Measurements from ENCODE around the gene NOX3.
"Not testable (repeated sequence)": the region's sequence is repeated elsewhere in the genome, so short reads cannot be mapped to it uniquely, and the experiment has no call there.

The NOX3 gene

GRCh38 chr6:155493026-155493693 is 37.5 kb upstream of the NOX3 start:
- Histone ChIP-seq H3K4me2 (peak overlapping the region in 4 of 11 experiments; percentile 5 to 68 (median 52); a peak in 7 of 22 replicates), H3K4me1 (peaks cover 0 to 43% (median 0%) of the 10 kb centered on the region in 10 experiments; a peak in 7 of 20 replicates), H3K36me3 (no peaks in the 10 kb centered on the region), H4K20me1 (no peaks in the 10 kb centered on the region), H3K27ac (peak overlapping the region in 4 of 11 experiments; percentile 55 to 83 (median 70); a peak in 8 of 22 replicates), H3K27me3 (no peaks in the 10 kb centered on the region), H3K9ac (peak overlapping the region in 2 of 11 experiments; percentile 55 to 67; a peak in 4 of 22 replicates), H3K4me3 (no peak overlapping the region), H3K9me3 (replicated peaks in 1 of 11) (peaks cover 4 to 14% (median 9%) of the 10 kb centered on the region in 11 experiments; a peak in 14 of 22 replicates)
- no peak for TF ChIP-seq Cebpa-rat (IDR thresholded peaks at IDR 0.05)

DNA sequence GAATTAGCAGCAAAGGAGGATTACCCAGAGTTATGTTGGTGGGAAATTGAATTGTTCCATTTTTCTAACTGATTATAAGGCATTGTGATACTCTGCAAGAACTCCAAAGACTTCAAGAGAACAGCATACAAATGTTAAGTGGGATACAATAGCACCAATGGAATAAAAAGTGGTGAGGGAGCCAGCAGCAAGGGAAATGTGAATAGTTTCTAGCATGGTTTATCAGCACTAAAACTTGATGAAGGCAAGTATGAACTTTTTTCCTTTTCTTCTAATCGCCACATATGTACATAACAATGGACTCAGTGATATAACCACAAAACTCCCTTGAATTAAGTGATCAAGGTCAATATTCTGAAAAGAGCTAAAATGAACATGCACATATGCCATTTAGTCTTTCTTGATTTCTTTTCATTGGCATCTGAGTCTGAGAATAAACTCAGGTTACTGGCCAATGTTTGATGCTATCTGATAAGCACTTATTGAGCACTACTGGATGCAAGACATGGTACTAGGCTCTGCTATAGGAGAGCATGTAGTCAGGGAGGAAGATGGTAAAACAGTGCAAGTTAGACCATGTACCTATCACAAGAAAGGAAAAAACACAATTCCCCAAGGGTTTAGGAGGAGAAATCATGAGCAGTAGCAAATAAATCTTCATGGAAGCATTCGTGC is 36.6 kb upstream of the NOX3 start:
- Histone ChIP-seq H3K9ac (no peak overlapping the region), H4K20me1 (no peaks in the 10 kb centered on the region), H3K4me1 (peaks cover 0 to 37% (median 0%) of the 10 kb centered on the region in 10 experiments; a peak in 7 of 20 replicates), H3K36me3 (no peaks in the 10 kb centered on the region), H3K4me3 (no peak overlapping the region), H3K4me2 (peak overlapping the region in 2 of 11 experiments; percentile 62 to 68; a peak in 3 of 22 replicates), H3K27me3 (no peaks in the 10 kb centered on the region), H3K27ac (peak overlapping the region in 2 of 11 experiments; percentile 71 to 83; a peak in 1 of 22 replicates), H3K9me3 (replicated peaks in 1 of 11) (peaks cover 4 to 14% (median 9%) of the 10 kb centered on the region in 11 experiments; a peak in 14 of 22 replicates)
- TF ChIP-seq Cebpa-rat (IDR thresholded peaks at IDR 0.05) = no peak

DNA sequence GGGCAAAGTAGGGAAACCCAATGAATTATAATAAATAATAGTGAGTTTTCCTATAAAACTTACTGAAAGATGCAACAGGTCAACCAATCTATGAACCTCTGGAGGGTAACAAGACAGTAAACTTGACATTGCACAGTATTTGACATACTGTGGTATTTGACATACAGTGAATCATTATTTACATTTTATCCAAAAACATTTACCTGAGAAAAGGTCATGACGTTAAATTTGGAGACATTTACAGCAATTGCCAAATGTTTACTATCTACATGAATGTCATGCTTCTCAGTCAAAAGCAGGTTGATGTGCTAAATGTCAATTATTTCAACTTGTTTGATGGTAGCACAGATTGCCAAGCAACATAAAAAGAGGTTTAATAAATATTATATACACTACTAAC is 35.8 kb upstream of the NOX3 start:
- no peak for TF ChIP-seq Cebpa-rat (IDR thresholded peaks at IDR 0.05)
- Histone ChIP-seq H3K27ac (no peak overlapping the region), H3K4me1 (peaks cover 0 to 37% (median 0%) of the 10 kb centered on the region in 10 experiments; a peak in 7 of 20 replicates), H3K27me3 (no peaks in the 10 kb centered on the region), H3K9ac (no peak overlapping the region), H3K4me3 (no peak overlapping the region), H4K20me1 (no peaks in the 10 kb centered on the region), H3K36me3 (no peaks in the 10 kb centered on the region), H3K9me3 (replicated peaks in 1 of 11) (peaks cover 4 to 14% (median 9%) of the 10 kb centered on the region in 11 experiments; a peak in 14 of 22 replicates), H3K4me2 (no peak overlapping the region)

DNA sequence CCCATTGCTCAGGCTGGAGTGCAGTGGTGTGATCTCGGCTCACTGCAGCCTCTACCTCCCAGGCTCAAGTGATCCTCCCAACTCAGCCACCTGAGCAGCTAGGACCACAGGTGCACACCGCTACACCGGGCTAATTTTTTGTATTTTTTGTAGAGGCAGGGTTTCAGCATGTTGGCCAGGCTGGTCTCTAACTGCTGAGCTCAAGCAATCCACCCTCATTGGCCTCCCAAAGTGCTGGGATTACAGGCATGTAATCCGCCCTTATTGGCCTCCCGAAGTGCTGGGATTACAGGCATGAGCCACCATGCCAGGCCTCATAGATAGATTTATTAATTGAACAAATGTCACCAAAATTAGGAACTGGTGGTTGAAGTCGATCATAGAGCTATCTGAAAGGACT is 32.6 kb upstream of the NOX3 start:
- not testable (repeated sequence) for H3K36me3 ChIP-seq, H4K20me1 ChIP-seq, H3K4me3 ChIP-seq, H3K27ac ChIP-seq, H3K9ac ChIP-seq, H3K27me3 ChIP-seq, H3K4me2 ChIP-seq
- peaks cover 0 to 16% (median 0%) of the 10 kb centered on the region in 10 experiments; a peak in 5 of 20 replicates for H3K4me1 ChIP-seq
- peaks cover 4 to 12% (median 9%) of the 10 kb centered on the region in 11 experiments; a peak in 14 of 22 replicates for H3K9me3 ChIP-seq (replicated peaks in 1 of 11)

- Histone ChIP-seq H3K27ac (no peak overlapping the region), H3K4me1 (peaks cover 0 to 9% (median 0%) of the 10 kb centered on the region in 10 experiments; a peak in 5 of 20 replicates), H3K9me3 (replicated peaks in 1 of 11) (peaks cover under 1 to 6% (median 3%) of the 10 kb centered on the region in 11 experiments; a peak in 13 of 22 replicates), H3K9ac (no peak overlapping the region), H3K36me3 (no peaks in the 10 kb centered on the region), H3K4me2 (no peak overlapping the region), H3K27me3 (no peaks in the 10 kb centered on the region), H3K4me3 (no peak overlapping the region), H4K20me1 (no peaks in the 10 kb centered on the region)
- no peak for TF ChIP-seq Cebpa-rat (IDR thresholded peaks at IDR 0.05)
These were observed 31.9 kb upstream of the NOX3 start for GRCh38 chr6:155487371-155488130.

DNA sequence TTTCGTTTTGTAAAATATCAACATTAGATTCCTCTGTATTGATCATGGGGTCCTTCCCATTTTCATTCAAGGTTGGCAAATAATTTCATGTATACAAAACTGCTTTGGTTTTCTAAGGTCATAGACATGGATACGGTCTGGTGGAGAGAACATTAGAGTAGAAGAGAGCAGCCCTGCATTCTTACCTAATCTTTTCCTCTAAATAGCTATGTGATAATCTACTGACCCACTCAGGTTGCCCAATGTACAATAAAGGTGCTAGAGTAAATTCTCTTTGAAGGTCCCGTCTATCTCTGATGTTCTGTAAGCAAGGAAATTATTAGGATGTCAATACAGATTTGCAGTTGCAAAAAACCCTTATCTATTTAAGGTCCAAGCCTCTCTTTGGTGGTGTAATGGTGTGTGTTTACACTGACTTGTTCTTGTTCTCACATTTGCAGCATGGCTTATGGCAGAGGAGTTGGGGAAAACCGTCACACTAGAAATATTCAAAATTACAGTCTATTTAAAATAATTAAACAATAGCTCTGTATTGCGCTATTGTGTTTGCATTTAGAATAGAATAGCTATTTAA is 31.2 kb upstream of the NOX3 start:
- Histone ChIP-seq H4K20me1 (no peaks in the 10 kb centered on the region), H3K4me3 (no peak overlapping the region), H3K9me3 (replicated peaks in 1 of 11) (0 out of 22 replicates have a peak, but pooled peaks cover 0 to 5% (median 0%) of the 10 kb centered on the region in 11 experiments), H3K27me3 (no peaks in the 10 kb centered on the region), H3K4me1 (peaks cover 0 to 3% (median 0%) of the 10 kb centered on the region in 10 experiments; a peak in 2 of 20 replicates), H3K4me2 (no peak overlapping the region), H3K36me3 (no peaks in the 10 kb centered on the region), H3K27ac (no peak overlapping the region), H3K9ac (no peak overlapping the region)
- TF ChIP-seq Cebpa-rat (IDR thresholded peaks at IDR 0.05) = no peak

DNA sequence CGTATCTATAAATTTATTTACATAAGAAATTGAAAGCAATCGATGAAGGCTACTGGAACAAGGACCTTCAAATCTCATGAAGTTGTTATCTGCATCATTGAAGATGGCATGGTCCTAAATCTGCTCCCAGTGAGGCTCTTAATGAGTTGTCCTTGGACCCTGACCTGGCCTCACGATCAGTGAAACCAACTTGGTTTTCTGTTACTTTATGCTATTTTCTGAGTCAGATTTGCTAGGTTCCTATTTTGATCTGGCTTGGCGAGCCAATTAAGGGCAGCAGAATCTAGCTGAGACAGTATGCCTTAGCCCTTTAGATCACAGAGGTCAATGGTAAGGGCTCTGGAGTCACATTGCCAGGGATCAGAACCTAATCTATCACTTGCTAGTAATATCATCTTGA is 30.1 kb upstream of the NOX3 start:
- no peaks in the 10 kb centered on the region for H3K36me3 ChIP-seq
- no peaks in the 10 kb centered on the region for H3K27me3 ChIP-seq
- no peaks in the 10 kb centered on the region for H4K20me1 ChIP-seq
- H3K27ac ChIP-seq = no peak overlapping the region
- H3K9ac ChIP-seq = no peak overlapping the region
- no peak for TF ChIP-seq Cebpa-rat (IDR thresholded peaks at IDR 0.05)
- H3K4me2 ChIP-seq = no peak overlapping the region
- 0 out of 22 replicates have a peak, but pooled peaks cover 0 to 4% (median 0%) of the 10 kb centered on the region in 11 experiments for H3K9me3 ChIP-seq (replicated peaks in 1 of 11)
- H3K4me1 ChIP-seq = no peaks in the 10 kb centered on the region
- H3K4me3 ChIP-seq = no peak overlapping the region

- H3K27ac ChIP-seq = no peak overlapping the region
These were observed 28.2 kb upstream of the NOX3 start for GRCh38 chr6:155483858-155484257.

More at GRCh38 chr6:155483858-155484257, 28.2 kb upstream of the NOX3 start:
- peaks cover 0 to 5% (median 0%) of the 10 kb centered on the region in 11 experiments; a peak in 1 of 22 replicates for H3K9me3 ChIP-seq (replicated peaks in 1 of 11)
- H3K4me2 ChIP-seq = no peak overlapping the region
- no peaks in the 10 kb centered on the region for H4K20me1 ChIP-seq
- H3K36me3 ChIP-seq = no peaks in the 10 kb centered on the region
- peak in 3 of 11 experiments; percentile 19 to 43 (median 27); a peak in 1 of 22 replicates for TF ChIP-seq Cebpa-rat (IDR thresholded peaks at IDR 0.05)
- no peaks in the 10 kb centered on the region; a peak in 1 of 20 replicates for H3K4me1 ChIP-seq
- H3K9ac ChIP-seq = no peak overlapping the region
- no peak overlapping the region for H3K4me3 ChIP-seq
- no peaks in the 10 kb centered on the region for H3K27me3 ChIP-seq

All from BLaER1 treated with 17β-estradiol and CSF1 and Interleukin-3, amounts not matched to agents 10 nM and 100 nM (cell line).